HG03045 (cell line): ENCODE results near the gene DRC7.
A peak's percentile ranks its signal among the peaks of the same experiment; 100 is the strongest.

Source experiments
- ATAC-seq: cut with Tn5 transposase; IDR thresholded peaks from one replicate; pipeline ENCODE4 v1.9.1; 2021; ENCODE audit warnings: mild to moderate bottlenecking, moderate library complexity; ENCODE audit not compliant: unreplicated experiment

DRC7 gene

DNA sequence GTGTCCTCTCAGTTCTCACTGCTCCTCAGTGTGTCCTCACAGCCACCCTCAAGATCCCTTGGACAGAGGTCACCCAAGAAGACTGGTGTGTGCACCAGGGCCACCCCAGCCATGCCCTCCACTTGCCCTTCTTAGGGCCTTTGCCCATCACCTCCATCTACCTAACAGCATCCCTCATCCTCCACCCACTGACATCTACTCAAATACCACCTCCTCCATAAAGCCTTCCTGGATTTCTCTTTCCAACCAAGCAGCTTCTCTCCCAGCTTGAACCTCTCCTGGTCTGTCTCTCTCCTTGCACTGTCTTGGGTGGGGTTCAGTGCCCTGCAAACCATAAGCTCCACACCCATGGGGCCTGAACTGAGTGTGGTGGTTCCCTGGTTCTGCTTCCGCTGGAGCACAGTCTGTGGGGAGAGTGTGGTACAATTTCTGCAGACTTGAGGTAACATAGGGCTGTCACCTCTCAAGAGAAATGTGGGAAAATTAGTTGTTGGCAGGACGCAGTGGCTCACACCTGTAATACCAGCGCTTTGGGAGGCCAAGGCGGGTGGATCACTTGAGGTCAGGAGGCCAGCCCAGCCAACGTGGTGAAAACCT lies 55.3 kb downstream of the DRC7 start:
- ATAC-seq = no peak

DNA sequence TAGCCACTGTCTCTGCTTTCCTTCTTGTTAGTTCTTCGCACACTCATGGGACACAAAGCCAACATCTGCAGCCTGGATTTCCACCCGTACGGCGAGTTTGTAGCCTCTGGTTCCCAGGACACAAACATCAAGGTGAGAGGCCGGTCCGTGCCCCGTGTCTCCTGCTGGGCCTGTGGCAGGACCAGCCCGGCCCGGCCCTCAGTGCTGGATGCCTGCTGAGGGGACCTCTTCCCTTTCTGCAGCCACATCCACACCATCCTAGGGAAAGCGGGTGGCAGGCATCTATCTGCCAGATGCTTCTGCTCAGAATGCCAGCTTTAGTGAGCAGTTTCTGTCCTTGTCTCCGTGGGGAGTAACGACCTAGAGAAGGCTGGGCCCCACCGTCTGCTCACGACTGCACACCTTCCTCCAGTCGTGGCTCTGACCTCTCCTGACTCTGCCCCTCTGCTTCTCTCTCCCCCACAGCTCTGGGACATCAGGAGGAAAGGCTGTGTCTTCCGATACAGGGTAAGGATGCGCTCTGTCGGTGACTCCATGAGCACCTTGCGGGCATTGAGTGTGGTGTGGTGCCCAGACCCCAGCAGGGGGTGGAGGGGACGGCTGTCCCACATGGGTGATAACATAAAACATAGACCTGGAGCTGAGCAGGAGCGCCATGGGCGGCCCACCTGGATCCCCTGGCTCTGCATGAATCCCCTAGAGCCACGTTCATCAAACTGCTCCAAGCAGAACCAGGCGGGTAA lies 56.4 kb downstream of the DRC7 start:
- no peak for ATAC-seq

- ATAC-seq = no peak
Measured at GRCh38 chr16:57751539-57752202, 57.1 kb downstream of the DRC7 start.

DNA sequence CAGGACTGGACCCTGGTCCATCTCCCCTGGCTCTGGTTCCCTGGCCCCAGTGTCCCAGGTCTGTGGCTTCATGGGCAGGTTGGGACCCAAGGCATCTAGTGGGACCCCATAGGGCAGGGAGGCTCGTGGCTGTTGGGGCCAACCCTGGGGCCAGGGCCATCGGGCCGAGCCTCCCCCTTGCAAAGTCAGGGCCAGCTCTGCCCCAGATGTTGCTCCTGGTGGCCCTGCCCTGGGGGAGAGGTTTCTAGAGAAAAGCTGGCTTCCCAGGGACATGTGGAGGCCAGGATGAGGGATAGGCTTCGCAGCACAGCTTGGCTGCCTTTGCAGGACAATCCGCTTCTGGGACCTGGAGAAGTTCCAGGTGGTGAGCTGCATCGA lies 57.6 kb downstream of the DRC7 start:
- ATAC-seq = no peak

DNA sequence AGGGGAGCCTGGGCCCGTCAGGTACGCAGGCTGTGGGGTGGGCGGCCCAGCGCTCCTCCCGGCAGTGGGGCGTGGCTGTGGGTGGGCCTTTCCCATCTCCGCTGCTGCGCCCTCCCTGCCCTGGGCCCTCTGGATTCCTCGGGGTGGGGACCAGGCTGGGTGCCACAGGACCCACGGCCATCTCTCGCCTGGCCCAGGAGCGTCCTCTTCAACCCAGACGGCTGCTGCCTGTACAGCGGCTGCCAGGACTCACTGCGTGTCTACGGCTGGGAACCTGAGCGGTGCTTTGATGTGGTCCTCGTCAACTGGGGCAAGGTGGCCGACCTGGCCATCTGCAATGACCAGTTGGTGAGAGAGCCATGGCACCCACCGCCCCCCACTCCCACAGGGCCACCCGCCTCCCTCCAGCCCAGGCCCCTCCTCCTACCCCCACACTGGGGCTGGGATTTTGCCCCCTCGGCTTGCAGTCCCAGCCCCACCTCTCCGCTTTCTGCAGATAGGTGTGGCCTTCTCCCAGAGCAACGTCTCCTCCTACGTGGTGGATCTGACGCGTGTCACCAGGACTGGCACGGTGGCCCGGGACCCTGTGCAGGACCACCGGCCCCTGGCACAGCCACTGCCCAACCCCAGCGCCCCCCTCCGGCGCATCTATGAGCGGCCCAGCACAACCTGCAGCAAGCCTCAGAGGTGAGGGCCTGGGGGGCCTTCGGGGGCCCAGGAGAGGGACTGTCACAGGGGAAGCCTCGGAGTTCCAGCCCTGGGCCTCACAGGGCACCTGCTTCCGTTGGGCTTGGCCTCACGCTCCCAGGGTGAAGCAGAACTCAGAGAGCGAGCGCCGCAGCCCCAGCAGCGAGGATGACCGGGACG lies 58.2 kb downstream of the DRC7 start:
- no peak for ATAC-seq

DNA sequence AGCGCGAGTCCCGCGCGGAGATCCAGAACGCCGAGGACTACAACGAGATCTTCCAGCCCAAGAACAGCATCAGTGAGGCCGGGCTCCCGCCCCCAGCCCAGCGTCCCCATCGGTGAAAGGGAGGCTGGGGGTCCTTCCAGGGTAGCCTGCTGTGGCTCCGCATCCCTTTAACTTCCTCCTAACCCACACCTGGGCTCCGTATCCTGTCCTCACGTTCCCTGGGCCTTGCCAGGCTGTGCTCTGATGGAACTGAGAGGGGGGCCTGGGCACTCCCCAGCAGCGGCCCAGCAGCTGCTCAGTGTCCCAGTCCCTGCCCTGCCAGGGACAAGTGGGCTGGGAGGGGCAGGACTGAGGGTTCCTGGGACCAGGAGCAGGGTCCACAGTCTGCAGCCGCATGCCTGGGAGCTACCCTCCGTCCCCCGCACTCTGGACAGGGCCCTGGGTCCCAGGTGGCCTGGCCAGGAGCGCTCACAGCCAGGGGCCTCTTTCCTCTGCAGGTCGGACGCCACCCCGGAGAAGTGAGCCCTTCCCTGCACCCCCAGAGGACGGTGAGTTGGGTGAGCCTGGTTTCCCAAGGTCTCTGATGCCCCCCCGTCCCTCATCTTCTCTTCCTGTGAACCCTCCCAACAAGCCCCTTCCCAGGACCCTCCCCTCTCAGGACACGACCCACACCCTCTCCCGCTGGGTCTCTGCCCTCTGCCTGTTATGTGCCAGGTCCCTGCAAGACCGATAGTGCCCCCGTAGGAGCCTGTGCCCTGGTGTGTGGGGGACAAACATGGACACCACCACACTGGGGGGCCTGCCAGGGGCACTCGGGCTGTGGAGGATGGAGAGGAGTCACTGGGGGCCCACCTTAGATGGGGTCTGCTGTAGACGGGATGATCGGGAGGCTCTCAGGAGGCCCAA lies 59.1 kb downstream of the DRC7 start:
- no peak for ATAC-seq

GRCh38 chr16:57754354-57755060 lies 59.9 kb downstream of the DRC7 start:
- ATAC-seq = no peak

GRCh38 chr16:57755061-57755684 lies 60.6 kb downstream of the DRC7 start:
- ATAC-seq = no peak

DNA sequence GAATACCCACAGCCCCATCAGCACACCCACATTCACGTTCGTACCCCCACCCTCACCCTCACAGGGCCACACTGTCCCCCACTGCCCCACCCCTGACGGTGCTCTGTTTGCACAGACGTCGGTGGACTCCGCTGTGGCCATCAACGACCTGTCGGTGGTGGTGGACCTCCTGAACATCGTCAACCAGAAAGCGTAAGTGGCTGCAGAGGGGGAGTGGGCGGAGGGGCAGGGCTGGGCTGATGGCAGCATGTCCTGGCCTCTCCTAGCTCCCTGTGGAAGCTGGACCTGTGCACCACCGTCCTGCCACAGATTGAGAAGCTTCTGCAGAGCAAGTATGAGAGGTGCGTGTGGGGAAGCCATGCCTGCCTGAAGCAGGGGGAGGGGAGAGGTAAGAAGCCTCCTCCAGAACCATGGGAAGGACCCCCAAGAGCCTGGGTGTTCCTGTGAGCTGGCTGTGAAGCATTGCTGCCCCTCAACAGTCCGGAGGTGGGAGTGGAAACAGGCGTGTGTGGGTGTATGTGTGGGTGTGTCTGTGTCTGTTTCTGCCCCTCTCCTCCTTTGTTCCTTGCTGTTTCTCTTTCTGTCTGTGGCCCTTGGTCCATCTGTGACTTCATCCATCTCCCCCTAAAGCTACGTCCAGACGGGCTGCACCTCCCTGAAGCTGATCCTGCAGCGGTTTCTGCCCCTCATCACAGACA lies 61.3 kb downstream of the DRC7 start:
- no peak for ATAC-seq

DNA sequence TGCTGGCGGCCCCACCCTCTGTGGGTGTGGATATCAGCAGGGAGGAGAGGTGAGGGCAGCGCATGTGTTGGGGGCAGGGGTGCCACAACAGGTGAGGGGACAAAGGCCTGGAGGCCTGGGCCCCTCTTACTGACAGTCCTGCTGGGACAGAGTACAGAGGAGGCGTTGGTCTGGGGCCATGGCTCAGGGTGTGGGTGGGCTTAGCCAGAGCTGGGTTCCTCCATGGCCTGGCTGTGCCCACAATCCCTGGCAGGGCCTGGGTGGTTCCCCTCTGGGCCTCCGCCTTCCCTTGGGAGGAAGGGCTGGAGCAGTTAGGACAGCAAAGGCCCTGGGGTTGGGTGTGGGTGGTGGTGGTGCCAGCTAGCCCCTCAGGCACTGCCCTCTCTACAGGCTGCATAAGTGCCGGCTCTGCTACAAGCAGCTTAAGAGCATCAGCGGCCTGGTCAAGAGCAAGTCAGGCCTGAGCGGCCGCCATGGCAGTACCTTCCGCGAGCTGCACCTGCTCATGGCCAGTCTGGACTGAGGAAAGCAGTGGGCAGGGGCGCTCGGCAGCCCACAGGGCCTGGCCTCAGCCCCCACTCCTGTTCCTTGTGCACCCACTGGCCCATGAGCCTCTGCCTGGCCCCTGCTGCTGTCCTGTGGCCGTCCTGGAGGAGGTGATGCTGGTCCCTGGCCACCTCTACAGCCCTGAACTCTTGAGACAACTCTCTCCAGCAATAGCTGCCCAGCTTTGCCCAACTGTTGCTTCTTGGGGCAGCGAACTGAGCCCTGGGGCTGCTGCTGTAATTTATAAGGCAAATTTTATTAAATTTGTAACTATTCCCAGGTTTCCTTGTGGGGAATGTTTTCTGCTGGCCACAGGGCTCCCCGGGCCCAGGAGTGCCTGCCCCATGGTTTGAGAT lies 62.1 kb downstream of the DRC7 start:
- no peak for ATAC-seq

DNA sequence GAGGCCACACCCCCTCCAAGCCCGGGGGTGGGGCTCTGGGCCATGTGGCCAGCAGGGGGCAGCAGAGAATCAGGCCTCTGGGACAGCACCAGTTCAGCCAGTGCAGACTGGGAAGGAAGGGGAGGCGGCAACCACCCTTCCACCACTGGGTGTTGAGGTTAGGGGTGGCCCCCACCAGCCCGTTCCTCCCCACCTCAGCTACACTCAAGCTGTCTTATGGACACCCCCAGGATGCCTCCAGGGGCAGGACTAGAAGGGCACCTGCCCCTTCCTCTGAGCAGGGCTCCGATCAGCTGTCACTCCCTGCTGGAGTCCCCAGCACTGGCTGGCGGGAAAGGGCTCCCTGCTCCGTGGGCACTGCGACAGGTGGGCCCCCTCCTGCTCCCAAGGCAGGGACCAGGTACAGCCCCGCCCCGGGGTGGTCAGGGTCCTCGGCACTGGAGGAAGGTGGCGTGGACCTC lies 62.8 kb downstream of the DRC7 start:
- ATAC-seq = peak; percentile 78

DNA sequence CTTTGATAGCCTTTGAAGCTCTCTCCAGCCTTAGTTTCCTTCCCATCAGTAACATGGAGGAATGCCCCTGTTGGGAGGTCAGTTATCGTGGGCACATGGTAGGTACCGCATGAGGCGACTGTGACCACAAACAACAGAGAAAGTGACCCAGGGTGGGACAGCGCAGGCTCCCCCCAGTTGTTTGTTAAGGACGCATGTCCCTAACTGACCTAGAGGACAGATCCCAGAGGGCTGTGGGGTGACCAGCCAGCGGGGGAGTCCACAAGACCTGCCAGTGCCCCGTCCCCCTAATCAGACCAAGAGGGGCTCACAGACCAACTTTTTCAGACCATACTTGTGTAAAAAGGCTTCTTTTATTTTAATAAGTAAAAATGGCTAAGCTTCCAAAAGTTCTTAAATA lies 63.3 kb downstream of the DRC7 start:
- ATAC-seq = no peak

DNA sequence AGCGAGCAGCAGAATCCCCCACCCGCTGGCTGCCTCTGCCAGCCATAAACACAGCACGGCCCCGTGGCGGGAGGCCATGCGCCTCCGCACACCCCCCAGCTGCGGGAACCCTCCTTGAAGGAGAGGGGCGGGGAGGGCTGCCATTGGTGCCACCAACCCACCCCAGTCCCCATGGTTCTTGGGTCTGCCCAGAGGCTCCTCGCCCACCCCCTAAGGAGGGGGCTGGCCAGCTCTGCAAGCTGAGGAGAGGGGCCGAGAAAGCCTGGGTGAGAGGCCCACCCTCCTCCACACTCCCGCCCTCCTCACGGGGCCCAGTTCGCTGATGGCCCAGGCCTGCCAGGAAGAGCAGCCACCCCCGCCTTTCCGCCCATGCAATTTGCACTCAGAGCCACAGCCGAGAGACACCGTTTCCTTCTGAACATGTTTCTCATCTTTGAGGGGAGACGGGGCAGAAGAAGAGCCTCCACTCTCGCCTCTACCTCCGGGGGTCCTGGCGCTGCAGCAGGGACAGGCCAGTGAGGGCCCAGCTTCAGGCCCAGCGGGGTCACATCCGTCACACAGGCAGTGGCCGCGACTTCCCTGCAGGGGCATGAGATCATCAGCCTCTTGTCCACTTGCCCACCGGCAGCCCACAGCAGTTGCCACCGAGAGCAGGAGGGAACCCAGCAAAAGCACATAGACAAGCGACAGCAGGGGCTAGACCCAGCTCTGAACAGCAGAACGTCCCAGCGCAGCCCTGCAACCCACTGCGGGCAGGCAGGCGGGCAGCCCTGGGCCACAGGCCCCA lies 63.9 kb downstream of the DRC7 start:
- ATAC-seq = no peak

GRCh38 chr16:57759131-57759530 lies 64.5 kb downstream of the DRC7 start:
- no peak for ATAC-seq

- no peak for ATAC-seq
Measured at GRCh38 chr16:57759541-57760356, 65.1 kb downstream of the DRC7 start.
